K562 (cell line): ENCODE data around the gene IL20. TPM values are rescaled to one million over a fixed set of nuclear protein-coding genes. Genes with fewer than 3 reads are reported as not detected.

ENCODE experiments used
- ATAC-seq: fragments of 200-7000 bp; cut with Tn5 transposase; 3 replicates; pipeline ENCODE4 v1.9.1; 2020; ENCODE audit warnings: moderate library complexity
- BruUV-seq: library from RNA; stranded (reverse); fragments of 400-500 nt; replicated peaks from 2 replicates; lab custom pipeline; 2021; lab: Mats Ljungman, UMichigan
- CTCF ChIA-PET: fragments of 300-600 bp; formaldehyde crosslinking; extraction: SDS; loops from one replicate; lab custom pipeline; 2021; ENCODE audit warnings: low intra/inter-chr PET ratio; lab: Yijun Ruan, JAX
- POLR2A ChIA-PET: fragments of 300-600, 350-650 bp; sonication (Branson Sonifier 250); formaldehyde crosslinking; extraction: SDS; loops from one replicate; lab custom pipeline; 2021; ENCODE audit warnings: antibody characterized with exemption, inconsistent platforms; lab: Yijun Ruan, JAX
- DNase-seq, 4 experiments: peaks; one replicate each; pipeline versions ENCODE4 v3.0.0 to v3.0.0-alpha.2; 2011 to 2018; ENCODE audit warnings: low spot score in 3 of 4, mixed read lengths in 3 of 4; ENCODE audit errors: extremely low read depth in 1 of 4
- FAIRE-seq: peaks from 2 replicates; lab custom pipeline; 2011; peaks lifted over from hg19 to GRCh38; lab: Jason Lieb, UNC
- H2AFZ ChIP-seq: 2 replicates; pipeline ENCODE4 v1.6.0; 2011; ENCODE audit warnings: low read depth, low read length, control low read depth, inconsistent platforms
- H3K27ac ChIP-seq: fragments of 200-600 bp; 3 replicates; pipeline ENCODE4 v1.8.0; 2011; ENCODE audit warnings: low read depth, mild to moderate bottlenecking, control low read depth, inconsistent platforms, low read length, moderate library complexity, mixed read lengths; ENCODE audit errors: extremely low read depth
- H3K27me3 ChIP-seq, 2 experiments: fragments of 300-600 bp in 1 of 2; 2 replicates in 1 of 2; 3 replicates in 1 of 2; pipeline versions ENCODE4 v1.6.0 to v1.8.0; 2011; ENCODE audit warnings: inconsistent platforms in 2 of 2, low read length in 2 of 2, mild to moderate bottlenecking in 1 of 2, mixed read lengths in 1 of 2, moderate library complexity in 1 of 2; ENCODE audit not compliant: control insufficient read depth in 2 of 2, insufficient read depth in 2 of 2
- H3K36me3 ChIP-seq: fragments of 300-600 bp; 3 replicates; pipeline ENCODE4 v1.8.0; 2011; ENCODE audit warnings: mild to moderate bottlenecking, low read length, inconsistent platforms; ENCODE audit not compliant: control insufficient read depth, insufficient read depth
- H3K4me1 ChIP-seq, 2 experiments: fragments of 200-600 bp in 1 of 2; replicated peaks in 1 of 2; 2 replicates in 1 of 2; 3 replicates in 1 of 2; pipeline versions ENCODE4 v1.5.1 to v1.8.0; 2011; ENCODE audit warnings: inconsistent platforms in 2 of 2, low read length in 2 of 2, mild to moderate bottlenecking in 1 of 2, mixed read lengths in 1 of 2, moderate library complexity in 1 of 2; ENCODE audit not compliant: control insufficient read depth in 2 of 2, insufficient read depth in 2 of 2
- H3K4me2 ChIP-seq: 2 replicates; pipeline ENCODE4 v1.6.1; 2011; ENCODE audit warnings: low read length, control low read depth, inconsistent platforms, mixed read lengths; ENCODE audit not compliant: insufficient read depth
- H3K4me3 ChIP-seq: fragments of 200-600 bp; sonication (generic), shearing (Covaris generic); 2 replicates; pipeline ENCODE4 v1.5.1; 2016; ENCODE audit warnings: control low read depth, inconsistent platforms
- H3K79me2 ChIP-seq: fragments of 200-600 bp; 3 replicates; pipeline ENCODE4 v1.8.0; 2011; ENCODE audit warnings: low read length, inconsistent platforms; ENCODE audit not compliant: control insufficient read depth, insufficient read depth
- H3K9ac ChIP-seq, 2 experiments: 2 replicates each; pipeline versions ENCODE4 v1.6.0 to v1.6.1; 2011; ENCODE audit warnings: low read depth in 2 of 2, low read length in 2 of 2, control low read depth in 1 of 2, inconsistent platforms in 1 of 2, mild to moderate bottlenecking in 1 of 2, mixed read lengths in 1 of 2; ENCODE audit not compliant: insufficient read depth in 1 of 2
- H3K9me1 ChIP-seq: one replicate; pipeline ENCODE4 v1.6.0; 2011; ENCODE audit warnings: inconsistent platforms, mild to moderate bottlenecking, low read length, moderate library complexity; ENCODE audit not compliant: control insufficient read depth, insufficient read depth
- H3K9me3 ChIP-seq: replicated peaks from 2 replicates; pipeline ENCODE4 v1.5.1; 2011; ENCODE audit warnings: low read depth, low read length, inconsistent platforms; ENCODE audit not compliant: control insufficient read depth, insufficient read depth
- H4K20me1 ChIP-seq: replicated peaks from 2 replicates; pipeline ENCODE4 v1.6.1; 2011; ENCODE audit warnings: low read length, inconsistent platforms, mixed read lengths; ENCODE audit not compliant: control insufficient read depth, insufficient read depth
- KAT7 ChIP-seq: sonication (generic); formaldehyde crosslinking; IDR thresholded peaks from 2 replicates; pipeline ENCODE4 v1.8.0; 2022; ENCODE audit warnings: missing genetic modification reagents, mild to moderate bottlenecking, borderline replicate concordance
- MBD2 ChIP-seq: sonication (generic); IDR thresholded peaks from 2 replicates; pipeline ENCODE4 v1.6.1; 2016; ENCODE audit warnings: low read depth, borderline replicate concordance
- MXI1 ChIP-seq: IDR thresholded peaks from 2 replicates; pipeline ENCODE4 v1.6.1; 2011; ENCODE audit warnings: low read depth, mild to moderate bottlenecking, improper control_type of control experiment, low read length
- NCOR1 ChIP-seq: fragments of 450-650 bp; IDR thresholded peaks from 2 replicates; pipeline ENCODE4 v1.6.1; 2016; ENCODE audit warnings: mild to moderate bottlenecking, moderate library complexity
- SPI1 ChIP-seq: IDR thresholded peaks from 2 replicates; pipeline ENCODE4 v1.6.1; 2011; ENCODE audit warnings: low read depth, low read length, control low read depth, borderline replicate concordance
- TBP ChIP-seq: optimal IDR thresholded peaks from 2 replicates; pipeline ENCODE3; 2011; ENCODE audit warnings: low read depth, low read length, improper control_type of control experiment
- ZNF586 ChIP-seq: fragments of 450-650 bp; formaldehyde crosslinking; conservative IDR thresholded peaks from 2 replicates; pipeline ENCODE4 v1.4.0; 2020; ENCODE audit warnings: mild to moderate bottlenecking, moderate library complexity
- ZNF764 ChIP-seq: fragments of 250-450 bp; sonication (Bioruptor Pico); IDR thresholded peaks from 2 replicates; pipeline ENCODE4 v1.4.0; 2020; ENCODE audit warnings: low read depth, mild to moderate bottlenecking, moderate library complexity
- WGBS: fragments of 100-300 bp; shearing (Covaris generic); methylation state at CpG from one replicate; pipeline ENCODE4 v1.1.6; 2016; ENCODE audit warnings: low coverage, mixed read lengths; ENCODE audit not compliant: insufficient coverage; ENCODE audit errors: missing lambda C conversion rate; 5-methylcytosine and 5-hydroxymethylcytosine counted together
- in situ Hi-C: fragments of 300-500 bp; cut with MboI; formaldehyde crosslinking; loops from 4 replicates; pipeline ENCODE4 v1.15.0; 2018; ENCODE audit warnings: inconsistent platforms, mixed read lengths
- intact Hi-C: fragments of 100-400 bp; cut with micrococcal nuclease; formaldehyde crosslinking; loops from 2 replicates; pipeline ENCODE4 v1.14.2; 2022
- polyA plus RNA-seq, 8 experiments: library from polyadenylated mRNA; depleted of rRNA in 4 of 8; stranded (reverse) in 5 of 8; unstranded in 3 of 8; fragments of >200 nt; fragmentation: Nextera tagmentation in 2 of 8; fragmentation: Illumina TruSeq in 1 of 8; extraction: Ambion mirVana in 2 of 8; extraction: Trizol in 1 of 8; gene quantifications; 2 replicates each; pipeline versions ENCODE4 v1.2.1 to v1.2.3, GENCODE V29; 2011 to 2014; ENCODE audit warnings: inconsistent platforms in 1 of 8, missing spikeins in 1 of 8
- total RNA-seq, 7 experiments: library from RNA; depleted of rRNA in 6 of 7; stranded (reverse); fragments of >200 nt in 6 of 7; fragmentation: Illumina TruSeq in 2 of 7; extraction: Trizol in 2 of 7; gene quantifications; 2 replicates each; pipeline versions ENCODE4 v1.2.1 to v1.2.3, GENCODE V29; 2011 to 2021; ENCODE audit warnings: low replicate concordance in 1 of 7

The IL20 gene
- total and polyA plus RNA-seq, 9 of the 15 experiments (the other 6 are each of a cell fraction or from before 2014, with no cell fraction given), result not detected

GRCh38 chr1:206824331-206824730 is 41.1 kb upstream of the IL20 start:
- in situ Hi-C loops (no loop called here), intact Hi-C loops (no loop called here)
- WGBS, result 12% methylated on average over 3 of the region's 3 CpGs
- Histone ChIP-seq H3K9me3 (no peaks in the 10 kb centered on the region), H3K79me2 (no peaks in the 10 kb centered on the region), H3K27ac (no peak overlapping the region), H3K4me2 (no peak overlapping the region), H3K36me3 (no peaks in the 10 kb centered on the region), H3K27me3 (peaks cover 18 to 39% of the 10 kb centered on the region in 2 experiments; a peak in 4 of 5 replicates), H3K9ac (no peak overlapping the region), H3K4me3 (no peak overlapping the region), H4K20me1 (no peaks in the 10 kb centered on the region), H3K9me1 (no peaks in the 10 kb centered on the region), H2AFZ (peak overlapping the region; percentile 15; the same call in 1 of the 2 replicates), H3K4me1 (peaks cover 0 to 4% of the 10 kb centered on the region in 2 experiments; a peak in 1 of 5 replicates)
- no peak for FAIRE-seq
- no TSS peak for BruUV-seq
- ChIA-PET POLR2A (no interaction called here), CTCF (no interaction called here)
- no peak for TF ChIP-seq TBP
- no peak for TF ChIP-seq ZNF586 (CRISPR knock-in tag)
- TF ChIP-seq MXI1, result no peak
- TF ChIP-seq ZNF764 (CRISPR knock-in tag), result no peak
- no peak for TF ChIP-seq NCOR1
- TF ChIP-seq SPI1, result 0 out of 2 replicates have a peak, but pooled peaks have one; percentile 2
- no peak for TF ChIP-seq MBD2
- TF ChIP-seq KAT7, result no peak
- DNase-seq, result no peak
- ATAC-seq, result no peak
